ENCODE data around the gene CTSS.
"Not testable (repeated sequence)": the region's sequence is repeated elsewhere in the genome, so short reads cannot be mapped to it uniquely, and the experiment has no call there.

The CTSS gene

DNA sequence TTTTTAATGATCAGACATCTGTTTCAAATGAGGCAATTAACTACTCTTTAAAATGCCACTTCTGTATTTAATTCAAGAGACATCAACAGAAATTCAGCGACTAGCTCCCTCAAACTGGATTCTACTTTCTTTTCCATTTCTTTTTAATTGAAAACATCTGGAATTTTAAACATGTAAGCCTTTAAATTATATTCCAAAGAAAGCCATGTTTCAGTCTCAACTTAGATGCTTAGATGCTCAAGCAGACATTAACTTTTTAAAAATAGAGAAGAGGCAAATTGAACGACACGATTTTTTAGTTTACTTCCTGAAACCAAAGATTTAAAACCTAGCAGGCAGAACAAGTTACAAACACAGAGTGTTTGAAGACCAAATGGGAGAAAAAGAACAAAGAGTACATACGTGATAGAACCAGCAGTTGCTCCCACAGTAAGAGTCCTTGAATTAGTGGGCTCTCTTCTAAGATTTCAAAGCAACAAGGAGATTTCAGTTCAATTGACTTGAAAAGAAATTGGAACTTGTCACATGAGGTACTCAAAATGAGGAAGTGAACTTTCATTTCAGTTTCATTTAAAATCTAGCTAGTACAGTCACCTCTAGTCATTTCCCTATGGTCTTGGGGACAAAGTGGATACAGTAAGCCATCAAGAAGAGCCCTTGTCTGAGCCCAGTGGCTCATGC lies at the start of gene CTSS:
CTSS (minus strand) TSS at position 483 of the 681 bp plus-strand sequence. CDS start 1,015 bp downstream, outside the sequence.
- TF ChIP-seq ZNF274 (IDR thresholded peaks at IDR 0.05; ENCODE audit: low read depth, low read length): no peak
- H3K4me3 ChIP-seq (ENCODE audit: low read length): peak within 1 kb of the TSS; percentile 87

DNA sequence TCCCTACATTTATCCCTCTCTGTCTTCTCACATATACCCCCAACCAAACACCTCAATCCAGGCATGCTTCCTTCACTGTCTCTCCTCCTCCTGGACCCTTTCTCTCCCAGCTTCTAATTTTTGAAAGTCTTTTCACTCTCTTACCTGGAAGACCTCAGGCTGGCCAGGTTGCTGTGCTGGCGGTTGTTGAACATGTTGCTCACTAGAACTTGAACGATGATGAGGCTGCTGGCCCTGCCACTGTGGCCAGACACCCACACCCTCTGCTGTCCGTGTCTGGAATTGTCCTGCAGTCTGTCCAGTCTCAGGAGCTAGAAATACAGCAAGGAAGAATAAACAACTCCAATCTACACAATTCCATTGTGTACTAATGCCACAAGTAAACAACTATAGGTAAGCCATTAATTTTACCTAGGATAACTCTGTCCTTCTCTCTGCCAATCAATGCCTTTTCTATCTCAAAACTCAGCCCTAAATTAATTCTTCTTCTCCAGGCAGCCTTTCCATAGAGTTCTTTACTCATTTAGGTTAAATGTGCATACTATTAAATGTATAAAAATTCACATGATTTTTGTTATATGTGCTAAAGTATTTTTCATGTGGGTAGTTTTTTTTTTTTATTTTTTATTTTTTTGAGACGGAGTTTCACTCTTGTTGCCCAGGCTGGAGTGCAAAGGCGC lies 47.6 kb upstream of the CTSS start:
- TF ChIP-seq ZNF274 (IDR thresholded peaks at IDR 0.05; ENCODE audit: low read depth, low read length): no peak
- no peak overlapping the region for H3K4me3 ChIP-seq (ENCODE audit: low read length)

DNA sequence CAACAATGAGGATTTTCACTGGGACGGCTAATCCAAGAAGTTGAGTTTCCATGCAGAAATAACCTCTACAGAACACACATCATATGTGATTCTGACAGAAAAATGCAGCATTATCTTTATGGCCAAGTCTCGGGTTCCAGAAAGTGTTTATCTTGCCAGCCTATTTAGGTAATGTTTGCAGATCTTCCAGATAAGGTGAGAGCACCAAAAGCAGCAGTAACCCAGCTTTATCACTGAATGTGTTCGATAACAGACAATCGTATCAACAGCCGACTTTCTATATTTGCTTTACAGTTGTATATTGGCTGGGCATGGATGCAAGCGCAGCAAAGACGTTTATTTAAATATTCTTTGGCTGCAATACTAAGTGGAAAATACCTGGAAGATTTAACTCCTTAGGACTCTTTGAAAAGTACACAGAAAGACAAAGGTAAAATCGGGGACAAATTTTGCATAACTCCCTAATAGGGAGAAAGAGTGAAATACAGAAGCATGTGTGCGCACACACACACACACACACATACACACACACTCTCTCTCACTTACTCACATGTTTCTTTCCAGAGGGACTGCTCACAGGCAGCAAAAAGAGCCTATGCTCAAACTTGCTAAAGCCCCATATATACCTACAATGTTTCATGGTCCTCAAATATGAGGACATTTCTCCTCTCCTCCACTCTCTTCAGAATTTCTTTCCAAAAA lies 45.5 kb upstream of the CTSS start:
- no peak for TF ChIP-seq ZNF274 (IDR thresholded peaks at IDR 0.05; ENCODE audit: low read depth, low read length)
- no peak overlapping the region for H3K4me3 ChIP-seq (ENCODE audit: low read length)

DNA sequence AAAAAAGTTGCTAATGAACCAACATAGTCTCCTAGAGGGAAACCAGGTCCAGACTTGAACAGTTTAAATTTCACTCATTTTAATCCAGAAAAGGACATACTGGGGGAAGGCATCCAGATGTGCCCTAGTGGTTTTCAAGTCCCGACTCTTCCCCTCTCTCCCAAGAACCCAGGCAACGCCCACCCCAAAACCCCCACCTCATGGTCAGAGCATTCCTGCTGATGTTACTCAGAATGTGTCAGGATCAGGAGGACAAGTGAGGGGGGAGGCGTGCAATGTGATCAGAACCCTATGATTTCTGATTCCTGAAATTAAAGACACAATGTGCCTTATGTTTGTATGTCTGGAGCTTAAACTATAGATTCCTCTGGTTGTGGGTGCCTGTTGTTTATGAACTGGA lies 44.1 kb upstream of the CTSS start:
- no peak for TF ChIP-seq ZNF274 (IDR thresholded peaks at IDR 0.05; ENCODE audit: low read depth, low read length)
- no peak overlapping the region for H3K4me3 ChIP-seq (ENCODE audit: low read length)

DNA sequence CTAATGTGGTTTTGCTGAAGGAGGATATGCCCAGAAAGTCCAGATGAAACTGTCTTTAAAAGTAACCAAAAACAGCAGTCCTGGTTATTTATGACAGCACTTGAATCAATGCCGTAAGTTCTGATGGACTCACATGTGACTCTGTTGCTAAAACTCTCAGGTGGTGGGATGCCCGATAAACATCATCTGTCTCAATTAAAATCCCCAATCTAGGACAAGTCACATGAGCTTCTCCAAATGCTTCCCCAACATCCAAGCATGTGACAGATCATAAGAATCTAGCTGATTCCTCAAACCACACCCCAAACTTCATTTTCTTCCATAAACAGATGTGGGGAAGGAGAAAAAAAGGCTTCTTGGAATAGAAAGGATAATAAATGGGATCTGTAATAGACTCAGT lies 43.3 kb upstream of the CTSS start:
- no peak overlapping the region for H3K4me3 ChIP-seq (ENCODE audit: low read length)
- TF ChIP-seq ZNF274 (IDR thresholded peaks at IDR 0.05; ENCODE audit: low read depth, low read length): no peak

DNA sequence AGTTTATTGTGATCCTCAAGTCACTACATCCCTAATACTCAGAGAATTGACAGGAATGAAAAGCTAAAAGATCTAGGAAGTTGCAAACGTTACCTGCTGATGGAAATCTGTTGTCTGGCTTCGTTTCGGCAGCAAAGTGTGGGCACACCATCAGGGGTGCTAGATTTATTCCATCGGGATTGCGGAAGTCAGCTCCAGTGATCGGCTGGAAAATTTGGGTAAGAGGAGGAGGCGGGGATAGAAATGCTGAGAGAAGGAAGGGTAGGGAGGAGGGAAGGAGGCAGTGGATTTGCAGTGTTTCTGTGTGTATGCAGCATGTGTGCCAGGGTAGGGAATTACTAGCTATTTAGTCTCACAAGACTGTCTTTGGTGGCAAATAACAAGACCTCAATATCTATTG lies 42.5 kb upstream of the CTSS start, which contains the start of gene CTSK:
CTSK (minus strand) TSS at position 140 of the 400 bp plus-strand sequence. CDS start 1,455 bp downstream, outside the sequence.
- TF ChIP-seq ZNF274 (IDR thresholded peaks at IDR 0.05; ENCODE audit: low read depth, low read length): no peak
- no peak within 1 kb of the TSS for H3K4me3 ChIP-seq (ENCODE audit: low read length)

DNA sequence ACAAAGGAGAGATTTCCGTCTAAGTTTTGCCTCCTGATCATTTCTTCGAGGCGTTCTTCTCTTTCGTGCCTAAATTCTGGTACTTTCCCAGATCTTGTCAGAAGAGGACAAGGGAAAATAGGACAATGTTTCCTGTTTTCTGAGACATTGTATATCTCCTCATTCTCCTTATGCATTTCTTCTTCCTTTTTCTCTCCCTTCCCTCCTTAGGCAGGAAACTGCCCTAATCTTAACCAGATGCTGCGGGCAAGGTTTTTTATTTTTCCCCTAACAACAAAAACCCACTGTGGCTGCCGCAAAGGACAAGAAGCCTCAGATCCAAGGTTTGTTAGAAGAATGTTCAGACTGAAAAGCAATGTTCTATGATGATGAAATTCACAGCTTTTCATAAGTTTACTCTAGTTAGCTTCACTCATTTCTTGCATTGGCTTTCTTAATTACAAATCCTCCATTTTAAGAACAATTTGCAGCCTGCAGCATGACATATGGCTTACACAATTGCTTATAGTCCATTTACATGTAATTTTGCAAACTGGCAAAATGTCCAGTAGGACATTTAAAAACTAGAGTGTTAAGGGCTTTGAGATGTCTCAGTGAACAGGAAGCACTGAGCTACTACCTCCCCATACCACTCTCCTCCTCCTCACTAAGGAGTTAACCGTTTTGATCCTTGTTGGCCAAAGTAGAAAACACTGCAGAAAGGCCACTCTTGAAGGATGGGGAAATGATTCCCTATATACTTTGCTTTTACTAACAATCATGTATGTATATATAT lies 41.9 kb upstream of the CTSS start:
- no peak overlapping the region for H3K4me3 ChIP-seq (ENCODE audit: low read length)

DNA sequence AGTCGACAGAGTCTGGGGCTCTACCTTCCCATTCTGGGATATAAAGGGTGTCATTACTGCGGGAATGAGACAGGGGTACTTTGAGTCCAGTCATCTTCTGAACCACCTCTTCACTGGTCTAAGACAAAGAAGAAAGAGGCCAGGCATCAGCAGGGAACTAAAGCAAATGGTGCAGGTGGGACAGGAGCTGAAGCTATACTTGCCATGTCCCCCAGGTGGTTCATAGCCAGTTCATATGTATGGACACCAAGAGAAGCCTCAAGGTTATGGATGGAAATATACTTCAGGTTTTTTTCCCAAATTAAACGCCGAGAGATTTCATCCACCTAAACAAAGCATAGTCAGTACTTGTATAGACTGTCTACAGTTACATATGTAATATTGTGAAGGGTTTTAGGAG lies 40.3 kb upstream of the CTSS start:
- H3K4me3 ChIP-seq (ENCODE audit: low read length): no peak overlapping the region
- no peak for TF ChIP-seq ZNF274 (IDR thresholded peaks at IDR 0.05; ENCODE audit: low read depth, low read length)

More for the DNA sequence above, 41.9 kb upstream of the CTSS start:
- no peak for TF ChIP-seq ZNF274 (IDR thresholded peaks at IDR 0.05; ENCODE audit: low read depth, low read length)

DNA sequence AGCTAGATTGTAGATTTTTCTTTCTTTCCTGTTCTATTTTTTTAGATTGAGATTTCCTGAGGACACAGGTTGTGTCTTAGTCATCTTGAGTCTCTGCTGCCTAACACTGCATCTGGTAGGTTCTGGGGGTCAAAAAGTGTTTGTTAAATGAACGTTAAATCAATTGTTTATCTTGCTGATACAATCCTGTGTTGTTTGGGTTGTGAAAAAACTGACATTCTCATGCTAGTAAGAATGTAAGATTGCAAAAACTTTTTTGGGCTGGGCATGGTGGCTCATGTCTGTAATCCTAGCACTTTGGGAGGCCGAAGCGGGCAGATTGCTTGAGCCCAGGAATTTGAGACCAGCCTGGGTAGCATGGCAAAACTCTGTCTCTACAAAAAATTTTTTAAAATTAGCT lies 39.1 kb upstream of the CTSS start:
- no peak for TF ChIP-seq ZNF274 (IDR thresholded peaks at IDR 0.05; ENCODE audit: low read depth, low read length)

DNA sequence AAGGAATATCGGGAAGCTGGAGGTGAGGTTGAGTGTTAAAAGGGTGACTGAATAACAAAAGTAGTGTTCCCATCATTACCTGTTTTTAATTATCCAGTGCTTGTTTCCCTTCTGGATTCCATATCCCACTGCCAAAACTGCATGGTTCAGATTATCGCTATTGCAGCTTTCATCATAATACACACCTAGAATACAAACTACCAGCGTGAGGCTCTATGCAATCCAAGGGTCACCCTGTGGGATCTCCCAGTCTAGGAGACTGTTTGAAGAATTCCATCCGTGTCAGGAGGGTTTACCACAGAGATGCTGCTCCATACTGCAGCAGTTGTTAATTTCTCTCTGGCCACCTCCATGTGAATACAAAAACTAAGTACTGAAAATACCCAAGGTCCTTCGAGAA lies 33.5 kb upstream of the CTSS start:
- H3K4me3 ChIP-seq (ENCODE audit: low read length): no peak overlapping the region
- no peak for TF ChIP-seq ZNF274 (IDR thresholded peaks at IDR 0.05; ENCODE audit: low read depth, low read length)

More for the DNA sequence above, 39.1 kb upstream of the CTSS start:
- no peak overlapping the region for H3K4me3 ChIP-seq (ENCODE audit: low read length)

DNA sequence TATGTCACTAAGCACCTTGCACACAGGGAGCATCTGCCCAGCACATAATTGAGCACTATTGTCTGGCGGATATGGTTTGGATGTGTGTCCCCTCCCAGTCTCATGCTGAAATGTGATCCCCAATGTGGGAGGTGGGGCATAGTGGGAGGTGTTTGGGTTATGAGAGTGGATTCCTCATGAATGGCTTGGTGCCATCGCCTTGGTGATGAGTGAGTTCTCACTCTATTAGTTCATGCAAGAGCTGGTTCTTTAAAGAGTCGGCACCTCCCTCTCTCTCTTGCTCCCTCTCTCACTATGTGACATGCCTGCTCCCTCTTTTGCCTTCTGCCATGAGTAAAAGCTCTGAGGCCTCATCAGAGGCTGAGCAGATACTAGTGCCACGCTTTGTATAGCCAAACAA lies 32.9 kb upstream of the CTSS start:
- TF ChIP-seq ZNF274 (IDR thresholded peaks at IDR 0.05; ENCODE audit: low read depth, low read length): no peak

DNA sequence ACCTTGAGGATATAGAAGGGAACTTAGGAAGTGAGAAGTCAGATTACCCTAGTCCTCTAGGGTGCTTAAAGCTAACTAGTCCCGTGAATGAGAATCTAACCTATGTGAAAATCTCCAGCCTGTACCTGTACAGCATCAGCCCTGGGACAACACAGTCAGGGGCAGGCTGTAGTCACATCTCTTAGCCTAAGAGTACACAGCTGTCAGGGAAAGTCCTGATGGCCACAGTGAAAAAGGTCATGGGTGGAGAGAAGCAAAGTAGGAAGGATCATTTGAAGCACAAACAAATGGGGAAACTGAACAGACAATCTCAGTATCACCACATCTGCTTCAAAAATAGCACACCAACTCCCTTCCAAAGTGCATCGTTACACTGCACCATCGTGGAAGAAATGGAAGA lies 30.8 kb upstream of the CTSS start:
- no peak for TF ChIP-seq ZNF274 (IDR thresholded peaks at IDR 0.05; ENCODE audit: low read depth, low read length)
- H3K4me3 ChIP-seq (ENCODE audit: low read length): no peak overlapping the region

More for the DNA sequence above, 32.9 kb upstream of the CTSS start:
- no peak overlapping the region for H3K4me3 ChIP-seq (ENCODE audit: low read length)

DNA sequence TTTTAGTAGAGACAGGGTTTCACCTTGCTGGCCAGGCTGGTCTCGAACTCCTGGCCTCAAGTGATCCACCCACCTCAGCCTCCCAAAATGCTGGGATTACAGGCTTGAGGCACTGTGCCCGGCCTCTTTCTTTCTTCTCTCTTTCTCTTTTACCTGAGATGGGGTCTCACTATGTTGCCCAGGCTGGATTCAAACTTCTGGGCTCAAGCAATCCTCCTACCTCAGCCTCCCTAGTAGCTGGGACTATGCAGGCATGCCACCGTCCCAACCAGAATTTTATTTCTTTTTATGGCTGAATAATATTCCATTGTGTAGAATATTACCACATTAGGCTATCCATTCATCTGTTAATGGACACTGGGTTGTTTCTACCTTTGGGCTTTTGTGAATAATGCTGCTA lies 28.2 kb upstream of the CTSS start:
- not testable (repeated sequence) for H3K4me3 ChIP-seq (ENCODE audit: low read length)

DNA sequence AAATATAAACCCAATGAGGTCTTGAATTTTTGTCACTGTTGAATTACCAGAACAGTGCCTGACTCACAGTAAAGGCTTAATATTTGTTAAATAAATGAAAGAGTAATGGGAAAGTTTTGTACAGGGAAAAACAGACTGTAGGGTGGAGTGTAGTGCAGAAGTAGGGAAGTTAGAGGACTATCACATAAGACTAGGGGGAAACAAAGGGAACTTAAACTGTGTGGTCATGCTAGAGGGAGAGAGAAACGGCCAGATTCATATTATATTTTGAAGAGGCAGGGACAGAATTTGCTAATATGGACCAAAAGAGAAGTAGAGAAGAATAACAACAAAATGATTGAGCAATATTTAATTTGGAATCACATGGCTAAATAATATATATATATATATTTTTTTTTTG lies 27.6 kb upstream of the CTSS start:
- no peak overlapping the region for H3K4me3 ChIP-seq (ENCODE audit: low read length)
- no peak for TF ChIP-seq ZNF274 (IDR thresholded peaks at IDR 0.05; ENCODE audit: low read depth, low read length)

Data from GM08714 (cell line).